Measurements from ENCODE around the gene EXD2. TPM values are rescaled to one million over a fixed set of nuclear protein-coding genes. Genes with fewer than 3 reads are reported as not detected.

EXD2 gene
- total RNA-seq, 4 donors from 2014 or later: 14.9 to 28.0 (median 18.1) TPM

DNA sequence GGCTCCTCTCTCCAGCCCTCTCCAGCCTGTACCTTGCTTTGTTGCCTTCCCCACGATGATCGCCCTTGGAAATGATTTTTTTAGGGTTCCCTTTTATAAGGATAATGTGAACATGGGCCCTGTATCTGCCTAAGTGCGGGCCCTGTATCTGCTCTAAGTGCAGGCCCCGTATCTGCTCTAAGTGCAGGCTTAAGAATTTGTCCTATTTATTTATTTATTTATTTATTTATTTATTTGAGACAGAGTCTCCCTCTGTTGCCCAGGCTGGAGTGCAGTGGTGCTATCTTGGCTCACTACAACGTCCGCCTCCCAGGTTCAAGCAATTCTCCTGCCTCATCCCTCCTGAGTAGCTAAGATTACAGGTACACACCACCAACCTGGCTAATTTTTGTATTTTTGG, 91.2 kb downstream of the EXD2 start:
- no peak for TF ChIP-seq POLR2A (IDR thresholded peaks at IDR 0.05)
- TF ChIP-seq, protein P1, sequence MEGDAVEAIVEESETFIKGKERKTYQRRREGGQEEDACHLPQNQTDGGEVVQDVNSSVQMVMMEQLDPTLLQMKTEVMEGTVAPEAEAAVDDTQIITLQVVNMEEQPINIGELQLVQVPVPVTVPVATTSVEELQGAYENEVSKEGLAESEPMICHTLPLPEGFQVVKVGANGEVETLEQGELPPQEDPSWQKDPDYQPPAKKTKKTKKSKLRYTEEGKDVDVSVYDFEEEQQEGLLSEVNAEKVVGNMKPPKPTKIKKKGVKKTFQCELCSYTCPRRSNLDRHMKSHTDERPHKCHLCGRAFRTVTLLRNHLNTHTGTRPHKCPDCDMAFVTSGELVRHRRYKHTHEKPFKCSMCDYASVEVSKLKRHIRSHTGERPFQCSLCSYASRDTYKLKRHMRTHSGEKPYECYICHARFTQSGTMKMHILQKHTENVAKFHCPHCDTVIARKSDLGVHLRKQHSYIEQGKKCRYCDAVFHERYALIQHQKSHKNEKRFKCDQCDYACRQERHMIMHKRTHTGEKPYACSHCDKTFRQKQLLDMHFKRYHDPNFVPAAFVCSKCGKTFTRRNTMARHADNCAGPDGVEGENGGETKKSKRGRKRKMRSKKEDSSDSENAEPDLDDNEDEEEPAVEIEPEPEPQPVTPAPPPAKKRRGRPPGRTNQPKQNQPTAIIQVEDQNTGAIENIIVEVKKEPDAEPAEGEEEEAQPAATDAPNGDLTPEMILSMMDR (IDR thresholded peaks at IDR 0.05): no peak
- 95 to 97% methylated on average over 6 of the region's 6 CpGs for WGBS, 2 donors
- H3K4me3 ChIP-seq (ENCODE audit: low read depth, poor library complexity, severe bottlenecking): no peak overlapping the region
- intact Hi-C loops (cut with DNase I; ENCODE audit: low total_unique reads): no loop called here
- DNase-seq (ENCODE audit: low spot score in 2 of 2): peak in 1 of 2 donors; percentile 70

GRCh38 chr14:69284170-69284569, 92.9 kb downstream of the EXD2 start:
- TF ChIP-seq POLR2A (IDR thresholded peaks at IDR 0.05): no peak
- TF ChIP-seq, protein P1 (IDR thresholded peaks at IDR 0.05): no peak
- WGBS, 2 donors: 76 to 83% methylated on average over 8 to 9 of the region's 9 CpGs

GRCh38 chr14:69285661-69286255, 94.5 kb downstream of the EXD2 start:
- intact Hi-C loops (cut with DNase I; ENCODE audit: low total_unique reads): no loop called here
- 71 to 74% methylated on average over 7 of the region's 7 CpGs for WGBS, 2 donors
- no peak for TF ChIP-seq POLR2A (IDR thresholded peaks at IDR 0.05)
- TF ChIP-seq, protein P1 (IDR thresholded peaks at IDR 0.05): no peak
- H3K4me3 ChIP-seq (ENCODE audit: low read depth, poor library complexity, severe bottlenecking): no peak overlapping the region
- DNase-seq (ENCODE audit: low spot score in 2 of 2): peak in 1 of 2 donors; percentile 61

More at GRCh38 chr14:69284170-69284569, 92.9 kb downstream of the EXD2 start:
- H3K4me3 ChIP-seq (ENCODE audit: low read depth, poor library complexity, severe bottlenecking): no peak overlapping the region
- intact Hi-C loops (cut with DNase I; ENCODE audit: low total_unique reads): no loop called here
- no peak for DNase-seq (ENCODE audit: low spot score in 2 of 2)

- DNase-seq (ENCODE audit: low spot score in 2 of 2): peak in 1 of 2 donors; percentile 62
- 62 to 72% methylated on average over 9 of the region's 9 CpGs for WGBS, 2 donors
- H3K4me3 ChIP-seq (ENCODE audit: low read depth, poor library complexity, severe bottlenecking): no peak overlapping the region
- TF ChIP-seq POLR2A (IDR thresholded peaks at IDR 0.05): no peak
- TF ChIP-seq, protein P1 (IDR thresholded peaks at IDR 0.05): no peak
- intact Hi-C loops (cut with DNase I; ENCODE audit: low total_unique reads): loop anchor here (2.0 kb wide), 1 partner anchor 43 kb away; no protein-coding TSS in a partner anchor
Observed at GRCh38 chr14:69287098-69288010, 96.1 kb downstream of the EXD2 start.

GRCh38 chr14:69288011-69288771, 96.9 kb downstream of the EXD2 start:
- DNase-seq (ENCODE audit: low spot score in 2 of 2): peak in 1 of 2 donors; percentile 89
- intact Hi-C loops (cut with DNase I; ENCODE audit: low total_unique reads): loop anchor here (2.0 kb wide), 1 partner anchor 43 kb away; no protein-coding TSS in a partner anchor
- TF ChIP-seq POLR2A (IDR thresholded peaks at IDR 0.05): no peak
- TF ChIP-seq, protein P1 (IDR thresholded peaks at IDR 0.05): no peak
- 69 to 72% methylated on average over 8 of the region's 8 CpGs for whole genome bisulfite sequencing, 2 donors
- no peak overlapping the region for H3K4me3 ChIP-seq (ENCODE audit: low read depth, poor library complexity, severe bottlenecking)

Data from lower leg skin (tissue), 4 donors.